Activated CD8-positive, alpha-beta memory T cell treated with anti-CD3 and anti-CD28 coated beads, Interleukin-2, amount 50 U/mL, for 1 hour (primary cell): ENCODE results near the gene PRDM16.

Experiments
- DNase-seq: peaks from one replicate; pipeline ENCODE4 v3.0.0-alpha.2; 2020; ENCODE audit errors: extremely low read depth

The PRDM16 gene

DNA sequence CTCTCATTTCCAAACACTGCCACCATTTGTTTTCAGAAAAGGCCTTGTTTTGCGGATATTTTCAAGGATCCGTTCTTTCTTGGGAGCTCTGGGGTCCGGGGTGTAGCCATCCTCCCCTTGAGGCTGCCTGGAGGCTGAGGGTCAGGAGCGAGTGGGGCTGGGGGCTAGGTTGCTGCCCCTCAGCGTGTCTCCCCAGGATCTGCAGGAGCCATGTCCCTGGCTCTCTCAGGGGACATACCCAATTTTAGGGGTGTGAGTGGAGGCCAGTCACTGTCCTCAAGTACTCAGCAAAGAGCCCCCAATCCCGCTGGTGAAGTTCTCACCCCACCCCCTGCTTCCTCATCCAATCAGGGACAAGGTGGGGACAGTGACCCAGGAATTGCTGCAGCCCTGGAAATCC lies 15.0 kb upstream of the PRDM16 start:
- no peak for DNase-seq

DNA sequence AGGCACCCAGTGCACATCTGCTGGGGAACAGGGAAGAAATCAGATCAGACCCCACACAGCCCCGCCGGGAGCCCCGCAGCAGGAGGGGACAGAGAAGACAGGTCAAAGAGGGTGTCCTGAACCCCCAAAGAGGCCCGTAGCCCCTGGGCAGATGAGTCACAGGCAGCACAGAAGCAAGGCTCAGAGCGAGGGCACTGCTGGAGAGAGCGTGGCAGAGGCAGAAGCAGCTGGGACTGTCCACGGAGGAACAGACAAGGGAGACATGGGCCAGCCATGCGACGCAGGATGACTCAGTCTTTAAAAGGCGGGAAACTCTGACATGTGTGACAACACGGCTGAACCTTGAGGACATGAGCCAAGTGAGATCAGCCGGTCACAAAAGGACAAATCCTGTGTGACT lies 14.5 kb upstream of the PRDM16 start:
- no peak for DNase-seq

DNA sequence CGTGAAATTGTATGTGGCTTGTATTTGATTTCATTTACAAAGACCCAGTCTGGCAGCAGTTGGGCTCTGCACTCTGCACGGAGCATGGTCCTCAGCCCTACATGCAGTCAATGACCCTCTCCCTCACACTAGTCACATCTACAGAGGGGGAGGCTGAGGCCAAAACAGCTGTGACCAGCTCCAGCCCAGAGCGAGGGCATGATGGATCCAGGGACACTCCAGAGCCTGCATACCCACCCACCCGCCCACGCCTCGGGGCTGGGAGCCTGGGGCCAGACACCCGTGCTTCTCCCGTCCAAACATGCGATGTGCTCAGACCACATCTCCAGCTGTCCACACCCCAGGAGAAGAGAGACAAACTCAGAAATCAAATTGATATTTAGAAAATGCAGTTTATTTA lies 14.0 kb upstream of the PRDM16 start:
- DNase-seq, result no peak

DNA sequence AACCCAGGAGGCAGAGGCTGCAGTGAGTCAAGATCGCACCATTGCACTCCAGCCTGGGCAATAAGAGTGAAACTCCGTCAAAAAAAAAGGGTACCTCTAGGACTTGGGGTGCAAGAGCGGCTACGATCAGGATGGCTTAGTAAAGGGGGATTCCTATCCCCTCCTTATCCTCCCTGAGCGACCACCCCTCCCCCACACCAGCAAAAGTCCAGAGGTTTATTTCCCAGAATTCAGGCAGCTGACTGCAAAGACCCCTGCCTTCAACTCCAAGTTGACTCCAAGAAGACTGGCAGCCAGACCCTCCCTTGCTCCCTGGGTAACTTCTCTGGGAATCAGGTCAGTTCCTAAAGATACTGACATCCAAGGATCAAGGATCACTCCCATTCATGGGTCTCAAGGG lies 12.4 kb upstream of the PRDM16 start:
- DNase-seq, result no peak

DNA sequence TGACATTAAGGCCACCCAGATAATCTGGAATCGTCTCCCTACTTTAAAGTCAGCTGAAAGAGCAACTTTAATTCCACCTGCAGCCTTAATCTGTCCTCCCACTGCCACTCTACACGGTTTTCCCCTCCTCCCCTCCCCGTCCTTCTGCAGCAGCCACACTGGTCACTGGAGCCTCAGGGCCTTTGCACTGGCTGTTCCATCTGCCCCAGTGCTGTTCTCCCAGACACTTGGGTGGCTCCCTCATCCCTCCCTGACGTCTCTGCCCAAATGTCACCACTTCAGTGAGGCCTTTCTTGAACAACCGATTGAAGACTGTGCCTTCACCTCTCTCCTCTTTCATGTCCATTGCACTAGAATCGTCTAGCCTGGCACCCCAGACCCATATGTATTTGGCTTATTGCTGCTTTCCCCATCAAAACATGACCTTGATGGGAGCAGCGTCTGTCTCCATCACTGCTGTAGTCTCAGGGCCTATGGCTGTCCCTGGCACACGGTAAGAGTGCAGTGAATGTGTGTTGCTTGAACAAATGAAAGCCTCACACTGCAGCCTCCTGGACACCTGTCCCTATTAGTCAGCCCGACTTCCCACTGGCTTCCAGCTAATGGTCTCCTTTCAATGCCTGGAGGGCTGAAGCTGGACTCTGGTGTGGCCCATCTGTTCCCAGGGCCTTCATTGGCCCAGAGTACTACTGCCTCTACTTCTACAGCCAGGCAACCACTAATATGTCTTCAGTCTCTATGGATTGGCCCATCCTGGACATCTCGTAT lies 10.6 kb upstream of the PRDM16 start:
- no peak for DNase-seq

DNA sequence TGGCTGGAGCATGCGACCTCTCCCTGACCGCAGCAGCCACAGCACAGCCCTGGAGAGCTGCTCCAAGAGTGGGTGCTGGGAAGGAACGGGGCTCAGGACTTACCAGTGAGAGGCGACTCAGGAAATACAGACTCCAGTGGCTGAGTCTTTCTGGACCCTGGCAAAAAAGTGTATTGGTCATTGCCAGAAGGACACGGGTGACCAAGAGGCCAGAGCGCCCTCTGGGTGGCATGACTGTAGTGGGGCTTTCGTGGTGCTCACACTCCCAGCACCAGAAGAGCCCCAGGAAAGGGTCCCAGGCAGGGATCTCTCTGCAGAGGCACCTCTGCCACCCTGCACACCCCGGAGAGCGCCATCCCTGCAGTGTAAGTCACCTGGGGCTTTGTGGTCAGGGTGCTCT lies 8.9 kb upstream of the PRDM16 start:
- no peak for DNase-seq

DNA sequence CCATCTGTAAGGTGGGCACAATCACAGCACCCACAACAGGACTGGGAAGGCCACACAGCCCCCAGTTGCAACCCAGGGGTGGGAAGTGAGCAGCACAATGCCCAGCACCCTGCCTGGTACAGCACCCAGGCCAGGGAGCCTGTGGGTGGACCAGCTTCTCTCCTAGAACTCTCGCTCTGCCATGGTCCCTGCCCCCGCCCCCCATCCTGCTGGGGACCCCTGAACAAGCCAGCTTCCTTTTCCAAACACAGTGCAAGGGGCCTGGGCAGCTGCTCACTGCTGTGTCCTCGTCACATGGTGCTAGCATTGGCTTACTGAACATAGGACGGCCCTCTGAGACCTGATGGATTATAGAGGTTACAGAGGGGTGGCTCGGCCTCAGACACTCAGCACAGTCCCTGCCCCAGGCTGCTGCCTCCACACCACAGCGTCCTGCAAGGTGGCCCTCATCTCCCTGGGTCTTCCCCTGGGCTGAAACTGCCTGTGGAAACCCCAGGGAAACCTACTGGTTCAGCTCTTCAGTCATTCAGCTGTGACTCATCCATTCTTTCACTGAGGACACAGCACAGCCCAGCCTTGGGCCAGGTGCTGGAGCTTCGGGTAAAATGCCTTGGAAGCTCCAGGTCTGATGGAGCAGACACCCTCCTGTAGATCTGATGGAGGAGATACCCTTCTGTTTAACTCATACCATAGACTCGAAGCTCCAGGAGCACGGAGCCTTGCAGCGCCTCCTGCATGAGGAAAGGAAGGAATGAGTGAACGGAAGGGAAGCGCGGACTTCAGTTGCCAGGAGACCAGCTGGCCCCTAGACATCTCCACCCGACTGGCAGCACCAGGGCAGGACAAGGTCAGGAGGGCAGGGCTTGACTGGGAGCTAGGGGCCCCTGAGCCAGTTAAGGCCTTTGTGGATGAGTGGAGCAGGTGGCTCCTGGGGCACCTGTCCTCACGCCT lies 8.1 kb upstream of the PRDM16 start:
- DNase-seq, result no peak

DNA sequence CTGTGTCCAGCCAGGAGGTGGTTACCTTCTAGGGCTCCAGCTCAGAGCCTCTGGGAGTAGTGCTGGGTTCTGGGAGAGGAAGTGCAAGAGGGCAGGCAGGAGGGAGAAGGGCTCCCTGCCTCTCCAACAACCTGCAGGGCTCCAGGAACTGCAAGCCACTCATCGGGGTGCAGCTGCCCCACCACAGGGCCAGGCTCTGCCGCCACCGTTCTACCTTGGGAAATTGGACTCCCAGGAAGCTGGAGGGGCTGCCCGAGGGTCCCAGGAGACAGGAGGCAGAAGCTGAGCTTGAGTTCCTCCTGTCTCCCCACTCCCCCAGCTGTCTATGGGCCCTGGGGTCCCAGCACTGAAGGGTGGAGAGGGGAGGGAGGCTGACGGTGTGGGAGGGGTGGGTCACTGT lies 7.4 kb upstream of the PRDM16 start:
- no peak for DNase-seq

DNA sequence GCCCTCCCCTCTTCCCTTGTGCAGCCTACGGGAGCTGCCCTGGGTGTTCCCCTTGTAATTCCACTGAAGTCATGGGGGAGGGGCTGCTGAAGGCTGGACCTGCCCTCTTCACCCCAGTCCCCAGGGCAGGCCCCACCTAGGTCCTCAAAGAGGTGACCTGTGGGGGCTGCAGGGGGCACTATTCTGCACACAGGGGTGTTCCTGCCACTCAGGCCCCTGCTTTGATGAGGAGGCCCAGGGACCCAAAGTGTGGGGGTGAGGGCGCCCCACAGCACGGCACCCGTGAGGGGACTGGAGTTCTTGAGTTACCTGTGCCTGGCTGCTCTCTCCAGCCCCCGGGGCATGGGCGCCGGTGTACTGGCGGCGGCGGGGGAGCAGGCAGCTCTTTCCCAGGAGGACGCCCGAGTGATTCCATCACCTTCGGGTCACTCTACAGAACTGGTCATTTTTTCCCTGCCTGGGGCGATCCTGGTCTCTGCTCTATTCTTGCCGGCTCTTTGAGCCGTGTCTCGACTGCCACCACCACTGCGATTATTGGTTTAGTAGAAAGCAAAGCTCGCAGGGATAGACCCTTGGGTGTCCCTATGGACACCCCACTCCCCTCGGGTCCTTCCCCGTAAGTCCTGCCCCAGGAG lies 6.9 kb upstream of the PRDM16 start:
- DNase-seq, result no peak

DNA sequence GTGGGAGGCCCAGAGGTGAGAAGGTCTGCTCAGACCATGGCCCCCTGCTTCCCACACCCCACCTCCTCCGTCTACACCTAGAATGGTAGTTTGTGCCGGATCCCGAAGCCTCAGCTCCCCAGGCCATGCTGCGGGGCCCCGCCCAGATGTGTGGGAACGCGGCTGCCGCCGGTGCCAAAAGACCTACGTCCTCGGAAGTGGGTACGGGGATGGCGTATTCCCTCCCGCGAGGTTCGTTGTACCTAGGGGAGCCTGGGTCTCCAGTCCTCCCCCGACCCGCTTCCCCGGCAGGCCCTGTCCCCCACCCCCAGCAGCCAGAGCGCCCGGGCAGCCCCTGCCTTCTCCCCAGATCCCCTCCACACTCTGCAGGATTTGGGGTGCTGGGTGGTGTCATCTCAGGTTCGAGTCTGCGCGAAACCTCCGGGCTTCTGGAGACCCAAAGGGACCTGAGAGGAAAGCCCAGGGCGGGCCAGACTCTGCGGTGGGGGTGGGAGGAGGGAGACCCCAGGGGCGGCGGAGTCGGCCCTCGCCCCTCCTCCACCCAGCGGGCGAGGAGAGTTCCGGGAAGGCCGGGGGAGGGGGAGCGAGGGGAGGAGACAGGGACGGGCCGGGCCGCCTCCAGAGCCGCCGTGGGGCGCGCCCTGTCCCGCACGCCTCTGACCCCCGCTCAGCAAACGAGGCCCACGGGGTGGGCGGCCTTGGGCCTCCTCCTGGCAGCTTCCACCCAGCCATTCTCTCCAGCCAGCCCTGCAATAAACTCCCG lies 6.2 kb upstream of the PRDM16 start:
- DNase-seq, result no peak

DNA sequence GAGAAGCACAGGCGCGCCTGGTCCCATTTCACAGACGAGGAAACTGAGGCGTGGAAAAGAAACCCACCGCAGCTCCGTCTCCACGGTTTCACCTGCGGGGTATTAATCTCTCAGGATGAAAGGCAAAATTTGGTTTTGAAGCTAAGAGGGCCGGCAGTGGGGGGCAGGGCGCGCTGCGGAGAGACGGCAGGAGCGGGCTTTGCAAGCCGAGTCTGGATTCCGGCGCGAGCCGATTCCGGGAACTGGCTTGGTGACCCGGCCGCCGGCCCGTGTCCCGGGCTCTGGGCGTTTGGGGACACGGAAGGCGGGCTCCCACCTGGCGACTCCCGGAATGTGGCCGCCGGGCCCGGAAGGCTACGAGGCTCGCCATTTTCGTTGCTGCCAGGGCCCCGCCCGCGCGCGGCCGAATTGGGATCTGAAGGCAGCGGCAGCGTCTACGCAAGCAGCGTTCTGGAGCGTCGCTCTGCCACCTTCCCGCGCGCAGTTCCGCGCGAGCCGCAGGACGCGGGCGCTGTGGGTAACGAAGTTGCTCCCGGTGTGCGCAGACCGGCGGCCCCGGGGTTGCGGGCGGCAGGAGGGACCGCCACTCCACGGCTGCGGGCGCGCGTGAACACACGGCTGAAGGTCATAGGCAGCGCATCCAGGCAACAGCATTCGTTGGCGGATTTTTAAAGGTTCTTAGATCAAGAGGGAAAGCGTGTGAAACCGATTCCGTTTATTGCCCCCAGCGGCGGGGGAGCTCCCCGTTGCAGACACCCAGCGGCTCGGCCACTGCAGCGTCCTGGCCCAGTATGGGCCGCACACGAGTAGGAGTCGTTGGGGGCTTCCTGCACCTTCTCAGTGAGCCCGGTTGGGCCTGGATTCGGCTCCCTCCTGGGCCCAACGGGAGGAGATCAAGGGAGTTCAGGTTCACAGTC lies 5.4 kb upstream of the PRDM16 start:
- no peak for DNase-seq

DNA sequence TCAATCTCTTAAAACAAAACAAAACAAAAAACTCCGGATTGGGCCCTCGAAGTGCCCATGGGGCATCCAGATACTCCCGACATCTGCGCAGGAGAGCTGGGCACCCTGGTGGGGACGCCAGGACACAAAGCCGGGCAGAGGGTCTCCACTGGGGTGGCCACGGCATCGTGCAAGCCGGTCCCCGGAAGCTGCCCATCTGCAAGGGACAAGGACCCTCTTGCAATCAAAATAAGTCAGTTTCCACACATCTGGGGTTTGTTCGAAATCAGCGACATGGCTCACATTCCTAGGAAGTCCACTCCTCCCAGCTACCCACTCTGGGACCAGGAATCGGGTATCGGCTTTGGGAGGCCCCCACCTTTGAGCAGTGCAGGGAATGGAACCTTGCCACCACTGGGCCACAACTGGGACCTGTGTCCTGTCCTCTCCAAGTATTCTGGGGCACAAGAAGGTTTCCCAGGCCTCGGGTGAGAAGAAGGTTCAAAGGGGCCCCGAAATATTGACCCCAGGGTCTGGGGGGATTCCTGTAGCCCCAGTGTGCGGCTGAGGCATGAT lies 4.6 kb upstream of the PRDM16 start:
- DNase-seq, result no peak

DNA sequence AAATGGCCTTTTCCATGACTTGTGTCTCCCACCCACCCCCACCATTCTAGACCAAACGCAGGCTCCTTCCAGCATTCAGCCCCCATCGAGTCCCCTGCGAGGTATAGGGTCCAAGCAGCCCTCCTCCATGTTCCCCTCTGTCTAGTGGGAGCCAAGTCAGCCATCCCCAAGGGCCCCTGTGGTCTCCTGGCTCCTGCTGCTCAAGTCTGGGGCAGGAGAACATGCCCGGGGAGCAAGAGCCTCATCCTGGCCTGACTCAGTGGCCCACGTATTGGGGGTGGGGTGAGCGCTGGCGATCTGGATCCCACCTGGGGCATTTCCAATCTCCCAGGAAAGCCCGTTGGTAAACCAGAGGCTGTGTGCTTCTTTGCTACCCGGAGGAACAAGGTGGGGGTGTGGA lies 4.1 kb upstream of the PRDM16 start:
- DNase-seq, result no peak

DNA sequence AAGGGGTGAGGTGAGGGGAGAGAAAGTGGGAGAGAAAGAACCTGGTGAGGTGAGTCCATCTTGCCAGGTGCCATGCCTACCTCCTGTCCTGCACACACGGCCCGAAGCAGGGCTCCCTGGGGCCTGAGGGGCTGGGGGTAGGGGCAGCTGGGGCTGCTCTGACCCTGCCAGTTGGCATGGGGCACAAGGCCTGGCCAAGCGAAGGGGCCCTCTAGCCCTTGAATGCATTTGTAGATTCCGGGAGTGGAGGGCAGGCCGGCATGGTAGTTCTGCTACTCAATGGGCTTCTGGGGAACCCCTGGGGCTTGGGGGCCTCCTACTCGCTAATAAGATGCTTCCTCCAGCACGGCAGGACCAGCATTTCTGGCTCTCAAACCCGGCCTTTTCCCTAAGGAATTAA lies 3.6 kb upstream of the PRDM16 start:
- no peak for DNase-seq

DNA sequence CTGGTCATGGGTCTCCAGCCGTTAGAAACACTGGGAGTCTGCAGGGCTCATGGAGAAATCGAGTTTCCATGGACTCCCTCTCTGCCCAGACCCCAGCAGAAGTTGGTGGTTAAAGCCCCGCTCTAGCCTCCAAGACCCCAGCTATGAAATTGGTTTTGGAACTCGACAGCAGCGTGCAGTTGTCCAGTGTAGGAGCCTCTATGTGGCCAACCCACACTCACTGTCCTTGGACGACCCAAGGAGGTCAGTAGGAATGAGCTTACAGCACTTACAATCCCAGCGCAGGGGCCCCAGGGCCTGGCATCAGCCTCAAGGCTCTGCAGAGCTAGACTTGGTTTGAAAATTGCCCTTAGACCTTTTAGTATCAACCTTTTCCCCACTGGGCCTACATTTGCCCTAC lies 3.2 kb upstream of the PRDM16 start:
- DNase-seq, result no peak

DNA sequence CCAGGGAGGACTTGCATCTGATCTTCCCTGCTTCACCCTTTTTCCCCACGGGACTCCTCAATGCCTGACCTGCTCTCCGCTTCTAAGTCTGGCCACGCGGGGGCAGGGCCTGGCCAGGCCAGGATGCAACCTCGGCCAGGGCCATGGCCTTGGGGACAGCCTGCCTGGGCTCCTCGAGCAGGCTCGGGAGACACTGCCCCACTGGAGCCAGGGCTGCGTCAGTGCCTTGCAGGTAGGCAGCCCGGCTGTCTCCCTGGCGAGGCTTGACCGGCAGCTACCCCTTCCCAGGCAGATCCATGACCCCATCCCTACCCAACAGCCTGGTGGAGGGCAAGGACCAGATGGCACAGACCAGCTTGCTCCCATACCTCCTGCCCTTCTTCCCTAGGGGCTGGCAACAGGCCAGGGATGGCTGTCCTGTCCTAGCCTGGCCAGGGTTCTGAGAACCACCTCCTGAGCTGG lies 2.7 kb upstream of the PRDM16 start:
- DNase-seq, result no peak

DNA sequence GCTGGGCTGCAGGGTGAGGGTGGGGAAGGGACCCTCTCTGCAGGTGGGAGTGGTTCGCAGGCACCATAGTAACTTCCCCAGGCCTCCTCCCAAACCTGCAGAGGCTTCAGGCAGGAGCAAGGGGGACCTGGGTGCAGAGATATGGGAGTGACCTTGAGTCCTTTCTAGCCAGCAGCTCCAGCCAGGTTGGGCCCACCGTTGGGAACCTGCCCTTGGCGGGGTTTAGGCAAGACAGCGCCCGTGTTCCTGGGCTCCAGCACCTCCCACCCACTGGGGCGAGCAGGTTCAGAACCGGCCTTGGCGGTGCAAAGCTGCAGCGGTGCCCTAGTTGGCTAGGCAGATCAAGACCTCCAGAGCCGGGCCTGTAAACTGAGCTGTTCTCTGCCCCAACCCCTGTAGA lies 2.2 kb upstream of the PRDM16 start:
- DNase-seq, result no peak

DNA sequence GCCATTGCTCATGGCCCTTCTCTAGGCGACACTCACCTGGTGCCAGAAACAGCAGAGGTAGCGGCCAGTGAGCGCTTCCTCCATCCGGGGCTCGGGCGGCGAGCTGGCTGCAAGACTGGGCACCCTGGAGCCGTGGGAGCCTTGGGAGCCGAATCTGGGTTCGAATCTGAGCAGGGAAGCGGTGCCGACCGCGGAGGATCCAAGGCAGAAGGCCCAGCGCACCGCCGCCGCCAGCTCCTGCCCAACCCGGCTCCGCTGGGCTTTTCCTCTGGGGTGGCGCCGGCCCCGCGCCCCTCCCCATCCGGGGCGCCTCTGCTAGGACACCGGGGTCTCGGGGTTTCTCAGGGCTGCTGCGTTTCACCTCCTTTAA lies 1.7 kb upstream of the PRDM16 start:
- no peak for DNase-seq

DNA sequence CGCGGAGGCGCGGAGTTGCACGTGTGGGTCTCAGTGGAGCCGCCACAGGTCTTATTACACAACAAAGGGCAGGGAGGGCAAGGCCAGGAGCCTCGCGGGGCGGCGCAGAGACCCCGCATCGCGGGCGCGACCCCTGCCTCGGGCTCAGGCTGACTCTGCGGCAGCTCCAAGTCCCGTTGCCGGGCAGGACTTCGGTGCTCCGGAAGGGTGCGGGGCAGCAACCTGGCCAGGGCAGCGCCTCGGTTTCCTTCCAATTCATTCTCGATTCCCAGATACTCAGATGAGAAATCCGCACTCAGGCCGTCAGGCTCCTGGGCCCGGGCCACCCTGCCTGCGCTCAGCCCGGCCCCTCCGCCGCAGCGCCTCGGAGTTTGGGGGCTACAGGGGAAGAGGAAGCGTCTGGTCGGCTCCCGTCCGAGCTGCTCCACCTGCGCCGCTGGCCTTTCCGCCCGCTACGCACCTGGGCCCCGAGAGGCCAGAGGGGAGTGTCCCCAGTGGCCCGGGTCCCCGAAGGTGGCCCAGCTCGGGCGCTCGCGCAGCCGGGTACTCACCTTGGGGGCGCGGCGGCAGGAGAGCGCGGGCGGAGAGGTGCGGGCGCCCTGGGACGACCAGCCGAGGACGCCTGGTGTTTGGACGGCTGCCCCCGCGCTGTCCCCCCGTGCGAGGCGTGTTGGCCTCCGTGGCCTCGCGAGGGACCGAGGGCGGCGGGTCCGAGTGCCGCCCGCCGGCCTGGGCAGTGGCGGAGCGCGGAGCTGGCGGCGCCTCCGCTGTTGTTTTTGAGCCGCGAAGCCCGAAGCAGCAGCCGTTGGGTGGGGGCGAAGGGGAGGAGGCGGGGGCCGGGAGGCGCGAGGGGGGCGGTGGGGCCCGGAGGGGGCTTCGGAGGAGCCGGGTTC lies 1.1 kb upstream of the PRDM16 start:
- DNase-seq, result no peak
